ENCODE results near the gene CD300E.
"Not testable (repeated sequence)": the region's sequence is repeated elsewhere in the genome, so short reads cannot be mapped to it uniquely, and the experiment has no call there.

Gene CD300E

DNA sequence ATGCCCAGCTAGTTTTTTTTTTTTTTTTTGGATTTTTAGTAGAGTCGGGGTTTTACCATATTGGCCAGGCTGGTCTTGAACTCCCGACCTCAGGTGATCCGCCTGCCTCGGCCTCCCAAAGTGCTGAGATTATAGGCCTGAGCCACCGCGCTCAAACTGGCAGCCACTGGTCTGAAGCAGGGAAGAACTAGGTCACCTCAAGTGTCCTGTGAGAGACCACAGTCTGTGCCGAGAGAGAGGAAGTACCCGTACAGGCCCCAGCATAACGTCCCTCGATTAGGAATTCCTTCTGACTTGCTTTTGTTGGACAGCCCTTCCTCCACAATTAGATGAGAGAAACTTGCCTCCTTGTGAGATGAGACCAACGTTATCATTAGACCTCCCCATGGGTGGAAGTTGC lies 13.7 kb upstream of the CD300E start:
- Histone ChIP-seq H3K9me3 (no peaks in the 10 kb centered on the region), H3K27ac (no peak overlapping the region), H3K36me3 (no peaks in the 10 kb centered on the region), H3K4me2 (peak overlapping the region; percentile 87), H4K20me1 (peaks cover 28% of the 10 kb centered on the region), H3K27me3 (peaks cover 15% of the 10 kb centered on the region; the same call in 1 of the 2 replicates), H3K4me1 (peaks cover 100% of the 10 kb centered on the region), H3K9ac (no peak overlapping the region), H3K4me3 (no peak overlapping the region)
- TF ChIP-seq Cebpa-rat (IDR thresholded peaks at IDR 0.05) = no peak

DNA sequence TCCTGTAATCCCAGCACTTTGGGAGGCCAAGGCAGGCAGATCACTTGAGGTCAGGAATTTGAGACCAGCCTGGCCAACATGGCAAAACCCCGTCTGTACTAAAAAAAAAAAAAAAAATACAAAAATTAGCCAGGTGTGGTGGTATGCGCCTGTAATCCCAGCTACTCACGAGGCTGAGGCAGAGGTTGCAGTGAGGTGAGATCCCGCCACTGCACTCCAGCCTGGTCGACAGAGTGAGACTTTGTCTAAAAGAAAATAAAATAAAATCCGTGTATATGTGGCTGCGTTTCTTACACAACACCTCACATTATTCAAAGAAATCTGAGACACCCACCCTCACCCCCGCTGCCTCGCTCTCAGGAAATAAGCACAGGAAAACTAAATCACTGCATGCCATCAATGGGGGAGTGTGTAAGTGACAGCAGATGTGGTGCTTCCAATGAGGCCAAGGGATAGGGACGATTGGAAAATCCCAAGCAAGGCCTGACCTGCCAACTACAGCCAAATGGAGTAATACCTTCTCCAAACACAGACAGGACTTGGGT lies 13.1 kb upstream of the CD300E start:
- peak overlapping the region; percentile 87 for H3K4me2 ChIP-seq
- not testable (repeated sequence) for H3K36me3 ChIP-seq, H3K4me3 ChIP-seq, H3K9ac ChIP-seq, H3K27ac ChIP-seq, H3K9me3 ChIP-seq
- peaks cover 100% of the 10 kb centered on the region for H3K4me1 ChIP-seq
- peaks cover 15% of the 10 kb centered on the region; the same call in 1 of the 2 replicates for H3K27me3 ChIP-seq
- H4K20me1 ChIP-seq = peaks cover 31% of the 10 kb centered on the region

DNA sequence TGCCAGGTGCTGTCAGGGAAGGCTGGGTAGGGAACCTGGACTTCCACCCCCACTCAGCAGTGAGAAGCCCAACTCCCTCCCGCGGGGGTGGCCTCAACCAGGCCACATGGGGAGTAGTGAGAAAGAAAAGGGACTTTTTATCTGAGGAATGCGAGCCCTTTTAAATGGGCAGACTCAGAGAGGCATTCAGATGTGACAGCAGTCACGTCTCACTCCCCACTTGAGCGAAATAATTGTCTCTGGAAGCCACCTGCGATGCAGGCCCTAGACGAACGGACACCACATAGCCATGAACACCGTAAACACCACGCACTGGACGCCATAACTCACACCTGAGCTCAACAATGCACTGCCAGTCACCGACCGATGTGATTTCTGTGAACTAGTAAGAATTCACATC lies 11.9 kb upstream of the CD300E start:
- Histone ChIP-seq H3K27ac (no peak overlapping the region), H3K36me3 (no peaks in the 10 kb centered on the region), H3K27me3 (peaks cover 11% of the 10 kb centered on the region; the same call in 1 of the 2 replicates), H3K4me3 (no peak overlapping the region), H4K20me1 (peaks cover 23% of the 10 kb centered on the region), H3K4me2 (peak overlapping the region; percentile 87), H3K9ac (no peak overlapping the region), H3K4me1 (peaks cover 92% of the 10 kb centered on the region), H3K9me3 (no peaks in the 10 kb centered on the region)
- no peak for TF ChIP-seq Cebpa-rat (IDR thresholded peaks at IDR 0.05)

DNA sequence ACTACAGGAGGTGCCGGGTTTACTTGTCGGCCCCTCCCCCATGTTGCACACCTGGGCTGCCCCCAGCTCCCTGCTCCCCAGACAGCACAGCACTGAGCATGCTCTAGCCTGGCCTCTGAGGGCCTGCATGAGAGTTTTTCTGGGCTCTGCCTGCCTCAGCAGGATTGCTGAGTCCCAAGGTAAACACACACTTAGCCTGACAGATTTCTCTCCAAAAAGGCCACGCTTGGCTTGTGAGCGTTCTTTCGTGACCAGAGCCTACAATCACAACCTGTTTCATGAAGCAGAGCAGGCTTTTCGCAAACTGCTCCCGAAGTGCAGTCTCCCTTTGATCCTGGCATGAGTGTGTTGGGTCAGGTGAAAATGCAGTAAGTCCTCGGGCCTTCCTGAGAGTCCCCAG lies 9.8 kb upstream of the CD300E start:
- Histone ChIP-seq H3K4me2 (peak overlapping the region; percentile 60), H3K4me3 (no peak overlapping the region), H4K20me1 (peaks cover 5% of the 10 kb centered on the region; the same call in 1 of the 2 replicates), H3K4me1 (peaks cover 71% of the 10 kb centered on the region), H3K27me3 (peaks cover 10% of the 10 kb centered on the region; the same call in 1 of the 2 replicates), H3K36me3 (no peaks in the 10 kb centered on the region), H3K9ac (no peak overlapping the region), H3K9me3 (no peaks in the 10 kb centered on the region), H3K27ac (no peak overlapping the region)
- TF ChIP-seq Cebpa-rat (IDR thresholded peaks at IDR 0.05) = no peak

DNA sequence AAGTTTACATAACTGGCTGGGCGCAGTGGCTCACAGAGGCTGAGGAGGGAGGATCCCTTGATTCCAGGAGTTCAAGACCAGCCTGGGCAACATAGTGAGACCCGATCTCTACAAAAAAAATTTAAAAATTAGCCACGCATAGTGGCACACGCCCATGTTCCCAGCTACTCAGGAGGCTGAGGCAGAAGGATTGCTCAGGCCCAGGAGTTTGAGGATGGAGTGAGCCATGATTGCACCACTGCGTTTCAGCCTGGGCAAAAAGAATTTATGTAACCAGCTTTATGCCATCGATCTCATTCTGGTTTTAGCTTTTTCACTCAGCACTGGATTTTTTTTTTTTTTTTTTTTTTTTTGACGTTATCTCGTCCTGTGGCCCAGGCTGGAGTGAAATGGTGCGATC lies 9.1 kb upstream of the CD300E start:
- no peaks in the 10 kb centered on the region for H3K9me3 ChIP-seq
- peaks cover 3% of the 10 kb centered on the region; the same call in 1 of the 2 replicates for H3K27me3 ChIP-seq
- peak overlapping the region; percentile 60 for H3K4me2 ChIP-seq
- H4K20me1 ChIP-seq = peaks cover 5% of the 10 kb centered on the region; the same call in 1 of the 2 replicates
- peaks cover 64% of the 10 kb centered on the region for H3K4me1 ChIP-seq
- no peak for TF ChIP-seq Cebpa-rat (IDR thresholded peaks at IDR 0.05)
- H3K27ac ChIP-seq = no peak overlapping the region
- no peaks in the 10 kb centered on the region for H3K36me3 ChIP-seq
- no peak overlapping the region for H3K9ac ChIP-seq
- no peak overlapping the region for H3K4me3 ChIP-seq

DNA sequence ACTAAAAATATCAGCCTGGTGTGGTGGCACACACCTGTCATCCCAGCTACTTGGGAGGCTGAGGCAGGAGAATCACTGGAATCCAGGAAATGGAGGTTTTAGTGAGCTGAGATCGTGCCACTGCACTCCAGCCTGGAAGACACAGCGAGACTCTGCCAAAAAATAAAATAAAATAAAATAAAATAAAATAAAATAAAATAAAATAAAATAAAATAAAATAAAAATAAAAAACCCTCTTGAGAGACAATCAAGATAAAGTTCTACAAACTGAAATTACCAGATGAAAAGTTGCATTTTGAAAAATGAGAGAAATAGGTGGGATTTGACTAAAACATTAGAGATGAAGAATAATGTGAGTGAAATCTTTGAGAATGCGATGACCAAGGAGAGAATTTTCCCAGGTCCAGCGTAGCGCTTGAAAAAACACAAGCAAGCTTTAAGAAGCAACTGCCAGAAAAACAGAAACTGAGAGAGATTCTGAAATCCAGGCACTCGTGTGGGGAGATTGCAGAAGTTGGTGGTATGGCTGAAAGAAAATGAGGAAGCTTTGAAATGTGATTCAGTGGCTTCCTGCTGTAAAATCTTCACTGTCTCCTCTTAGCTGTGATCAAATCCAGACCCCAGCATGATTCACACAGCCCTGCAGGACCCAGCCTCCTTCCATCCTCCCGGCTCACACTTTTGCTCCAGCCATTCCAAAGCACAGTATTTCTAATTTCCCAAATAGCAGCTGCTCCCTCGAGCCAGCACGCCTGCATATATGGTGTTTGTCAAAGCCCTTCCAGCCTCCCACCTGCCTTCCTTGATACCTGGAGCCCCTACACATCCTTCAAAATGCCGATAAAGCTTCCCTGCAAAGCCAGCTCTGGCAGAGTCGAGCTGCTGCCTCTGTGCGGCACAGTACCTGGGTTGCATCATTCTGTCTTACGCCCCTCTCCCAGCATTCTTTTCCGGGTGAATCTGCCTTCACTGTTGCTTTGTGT lies 8.2 kb upstream of the CD300E start:
- Histone ChIP-seq H3K27ac (no peak overlapping the region), H3K27me3 (no peaks in the 10 kb centered on the region)

DNA sequence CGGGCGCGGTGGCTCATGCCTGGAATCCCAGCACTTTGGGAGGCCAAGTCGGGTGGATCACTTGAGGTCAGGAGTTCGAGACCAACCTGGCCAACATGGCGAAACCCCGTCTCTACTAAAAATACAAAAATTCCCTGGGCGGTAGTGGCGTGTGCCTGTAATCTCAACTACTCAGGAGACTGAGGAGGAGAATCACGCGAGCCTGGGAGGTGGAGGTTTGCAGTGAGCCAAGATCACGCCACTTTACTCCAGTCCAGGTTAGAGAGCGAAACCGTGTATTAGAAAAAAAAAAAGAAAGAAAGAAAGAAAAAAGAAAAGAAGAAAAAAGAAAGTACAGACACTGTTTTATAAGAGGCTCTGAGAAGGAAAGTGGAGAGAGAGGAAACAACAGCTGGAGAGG lies 6.7 kb upstream of the CD300E start:
- not testable (repeated sequence) for H4K20me1 ChIP-seq, H3K27ac ChIP-seq, H3K9ac ChIP-seq, H3K36me3 ChIP-seq, H3K4me2 ChIP-seq, H3K4me3 ChIP-seq, H3K27me3 ChIP-seq, H3K9me3 ChIP-seq
- H3K4me1 ChIP-seq = peaks cover 41% of the 10 kb centered on the region

More for the DNA sequence above, 8.2 kb upstream of the CD300E start:
- Histone ChIP-seq H4K20me1 (peaks cover 5% of the 10 kb centered on the region; the same call in 1 of the 2 replicates), H3K9ac (no peak overlapping the region), H3K9me3 (no peaks in the 10 kb centered on the region), H3K36me3 (no peaks in the 10 kb centered on the region), H3K4me2 (peak overlapping the region; percentile 60), H3K4me1 (peaks cover 56% of the 10 kb centered on the region), H3K4me3 (no peak overlapping the region)
- TF ChIP-seq Cebpa-rat (IDR thresholded peaks at IDR 0.05) = no peak

DNA sequence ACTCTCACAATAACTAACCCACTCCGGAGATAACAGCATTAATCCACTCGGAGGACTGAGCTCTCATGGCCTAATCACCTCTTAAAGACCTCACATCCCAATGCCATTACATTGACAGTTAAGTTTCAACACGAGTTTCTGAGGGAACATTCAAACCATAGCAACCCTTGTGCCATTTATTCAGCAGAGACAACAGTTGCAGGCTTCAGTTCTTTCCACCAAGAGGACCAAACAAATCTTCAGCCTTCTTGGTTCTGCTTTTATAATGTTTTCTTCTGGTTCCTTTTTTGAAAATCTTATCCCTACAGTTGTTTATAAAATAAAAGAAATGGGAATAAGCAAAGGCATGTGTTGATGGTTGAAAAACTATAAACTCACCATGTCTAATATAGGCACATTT lies 2.1 kb upstream of the CD300E start:
- Histone ChIP-seq H3K4me2 (no peak overlapping the region), H3K4me3 (no peak overlapping the region), H3K27ac (no peak overlapping the region), H3K27me3 (no peaks in the 10 kb centered on the region), H3K9me3 (no peaks in the 10 kb centered on the region), H3K36me3 (no peaks in the 10 kb centered on the region), H3K4me1 (no peaks in the 10 kb centered on the region), H3K9ac (no peak overlapping the region), H4K20me1 (no peaks in the 10 kb centered on the region)
- no peak for TF ChIP-seq Cebpa-rat (IDR thresholded peaks at IDR 0.05)

DNA sequence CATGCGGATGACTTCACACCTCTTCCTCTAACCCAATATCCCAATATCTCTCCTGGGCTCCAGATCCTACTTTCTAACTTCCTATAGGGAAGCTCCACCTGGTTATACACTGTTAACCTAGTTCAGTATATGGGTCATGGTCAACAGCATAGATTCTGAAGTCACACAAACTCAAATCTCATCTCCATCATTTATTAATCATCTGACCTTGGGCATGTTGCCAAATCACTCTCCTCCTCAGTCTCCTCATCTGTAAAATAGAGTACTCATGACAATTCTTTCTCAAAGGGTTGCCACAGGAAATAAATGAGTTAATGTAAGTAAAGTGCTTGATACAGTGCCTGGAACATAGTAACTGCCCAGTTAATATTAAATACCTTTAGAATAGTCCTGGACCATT lies 593 bp upstream of the CD300E start:
- Histone ChIP-seq H3K36me3 (no peaks in the 10 kb centered on the region), H3K4me3 (no peak overlapping the region), H3K27ac (no peak overlapping the region), H4K20me1 (no peaks in the 10 kb centered on the region), H3K4me2 (no peak overlapping the region), H3K4me1 (no peaks in the 10 kb centered on the region), H3K27me3 (no peaks in the 10 kb centered on the region), H3K9ac (no peak overlapping the region), H3K9me3 (no peaks in the 10 kb centered on the region)
- no peak for TF ChIP-seq Cebpa-rat (IDR thresholded peaks at IDR 0.05)

DNA sequence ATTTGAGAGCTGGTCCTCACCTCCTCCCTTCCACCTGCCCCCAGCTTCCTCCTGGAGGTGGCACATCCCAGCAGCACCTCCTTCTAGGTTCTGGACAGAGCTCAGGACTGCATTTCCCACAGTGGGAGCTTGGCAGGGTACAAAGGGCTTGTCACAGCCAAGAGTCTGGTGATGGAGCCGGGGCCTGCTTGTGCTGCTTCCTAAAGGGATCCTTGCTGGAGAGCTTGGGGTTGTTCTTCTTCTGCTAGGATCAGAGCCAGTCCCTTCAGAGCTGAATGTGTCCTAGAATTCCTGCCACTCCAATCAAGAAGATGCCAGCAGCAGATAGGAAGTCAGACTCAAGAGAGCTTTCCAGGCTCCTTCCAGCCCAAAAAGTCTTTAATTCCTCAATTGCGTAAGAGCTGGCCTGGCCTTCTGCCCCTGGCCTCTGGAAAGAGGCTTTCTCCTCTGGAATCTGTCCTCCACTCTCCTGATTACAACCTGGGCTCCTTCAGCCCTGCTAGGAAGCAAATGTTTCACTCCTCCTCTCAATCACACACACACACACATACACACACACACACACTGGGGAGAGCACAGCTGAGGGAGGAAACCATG lies 4.4 kb downstream of the CD300E start:
- Histone ChIP-seq H3K27me3 (no peaks in the 10 kb centered on the region), H3K4me1 (no peaks in the 10 kb centered on the region; the same call in 1 of the 2 replicates)

More for the DNA sequence above, 4.4 kb downstream of the CD300E start:
- Histone ChIP-seq H3K36me3 (no peaks in the 10 kb centered on the region), H3K9ac (no peak overlapping the region), H4K20me1 (no peaks in the 10 kb centered on the region; the same call in 1 of the 2 replicates), H3K27ac (no peak overlapping the region), H3K4me3 (no peak overlapping the region), H3K9me3 (no peaks in the 10 kb centered on the region), H3K4me2 (no peak overlapping the region)
- no peak for TF ChIP-seq Cebpa-rat (IDR thresholded peaks at IDR 0.05)

Measured in BLaER1 (cell line).